Parathyroid adenoma (tissue), 2 donors: Measurements from ENCODE around the gene BAZ1B.
"Not testable (repeated sequence)": the region's sequence is repeated elsewhere in the genome, so short reads cannot be mapped to it uniquely, and the experiment has no call there.

Experiments
- H2AFZ ChIP-seq: fragments of 300-600 bp; sonication (generic); one replicate; pipeline ENCODE4 v1.7.0; 2017; ENCODE audit warnings: antibody characterized with exemption, mild to moderate bottlenecking
- H3K27ac ChIP-seq: fragments of 300-600 bp; sonication (generic); one replicate; pipeline ENCODE4 v1.7.0; 2017
- H3K27me3 ChIP-seq: fragments of 300-600 bp; sonication (generic); one replicate; pipeline ENCODE4 v1.7.0; 2017; ENCODE audit warnings: low read length; ENCODE audit not compliant: control insufficient read depth, insufficient read depth
- H3K36me3 ChIP-seq: fragments of 300-600 bp; sonication (generic); one replicate; pipeline ENCODE4 v1.7.0; 2017; ENCODE audit warnings: low read length; ENCODE audit not compliant: control insufficient read depth, insufficient read depth
- H3K4me1 ChIP-seq: fragments of 300-600 bp; sonication (generic); one replicate; pipeline ENCODE4 v1.7.0; 2017; ENCODE audit warnings: control low read depth
- H3K4me2 ChIP-seq: fragments of 300-600 bp; sonication (generic); one replicate; pipeline ENCODE4 v1.7.0; 2017; ENCODE audit warnings: low read length
- H3K4me3 ChIP-seq: fragments of 300-600 bp; sonication (generic); one replicate; pipeline ENCODE4 v1.7.0; 2017; ENCODE audit warnings: low read depth, low read length
- H3K79me2 ChIP-seq: fragments of 300-600 bp; sonication (generic); one replicate; pipeline ENCODE4 v1.7.0; 2017; ENCODE audit warnings: control low read depth
- H3K9ac ChIP-seq: fragments of 300-600 bp; sonication (generic); one replicate; pipeline ENCODE4 v1.7.0; 2017; ENCODE audit warnings: mild to moderate bottlenecking
- H3K9me3 ChIP-seq: fragments of 300-600 bp; sonication (generic); one replicate; pipeline ENCODE4 v1.7.0; 2017; ENCODE audit warnings: low read length; ENCODE audit not compliant: control insufficient read depth
- TF ChIP-seq, protein P1 (sequence below): fragments of 300-600 bp; sonication (generic); IDR thresholded peaks from one replicate; pipeline ENCODE4 v1.7.0; 2017; ENCODE audit warnings: antibody characterized with exemption, mild to moderate bottlenecking
- donor health status: primary hyperparathyroidism.

BAZ1B gene

DNA sequence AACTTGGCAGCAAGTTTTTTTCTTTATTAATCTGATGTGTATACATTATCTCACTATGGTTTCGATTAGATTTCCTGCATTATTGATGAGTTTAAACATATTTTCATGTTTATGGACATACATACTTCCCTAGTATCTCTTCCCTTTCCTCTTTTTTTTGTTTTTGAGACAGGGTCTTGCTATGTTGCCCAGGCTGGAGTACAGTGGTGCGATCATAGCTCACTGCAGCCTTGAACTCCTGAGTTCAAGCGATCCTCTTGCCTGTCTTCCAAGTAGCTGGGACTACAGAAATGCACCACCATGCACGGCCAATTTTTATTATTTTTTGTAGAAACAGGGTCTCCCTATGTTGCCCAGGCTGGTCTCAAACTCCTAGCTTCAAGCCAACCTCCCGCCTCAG lies 18.9 kb downstream of the BAZ1B start:
- no peaks in the 10 kb centered on the region for H3K36me3 ChIP-seq

DNA sequence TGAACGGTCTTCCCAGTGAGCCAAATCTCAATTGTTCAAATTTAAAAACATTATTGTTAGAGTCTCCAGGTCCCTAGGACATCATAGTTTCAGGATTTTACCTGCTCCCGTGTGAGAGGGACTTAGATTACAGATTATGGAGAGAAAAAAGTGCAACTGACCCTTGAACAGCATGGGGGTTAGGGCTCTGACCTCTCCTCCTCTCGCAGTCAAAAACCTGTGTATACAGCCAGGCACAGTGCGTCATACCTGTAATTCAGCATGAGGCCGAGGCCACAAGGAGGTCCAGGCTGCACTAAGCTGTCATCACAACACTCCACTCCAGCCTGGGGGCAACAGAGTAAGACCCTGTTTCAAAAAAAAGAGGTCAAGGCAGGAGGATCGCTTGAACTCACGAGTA lies 25.5 kb downstream of the BAZ1B start:
- H3K4me3 ChIP-seq: no peak overlapping the region
- no peaks in the 10 kb centered on the region for H3K9me3 ChIP-seq
- H3K4me2 ChIP-seq: no peak overlapping the region
- TF ChIP-seq, protein P1, sequence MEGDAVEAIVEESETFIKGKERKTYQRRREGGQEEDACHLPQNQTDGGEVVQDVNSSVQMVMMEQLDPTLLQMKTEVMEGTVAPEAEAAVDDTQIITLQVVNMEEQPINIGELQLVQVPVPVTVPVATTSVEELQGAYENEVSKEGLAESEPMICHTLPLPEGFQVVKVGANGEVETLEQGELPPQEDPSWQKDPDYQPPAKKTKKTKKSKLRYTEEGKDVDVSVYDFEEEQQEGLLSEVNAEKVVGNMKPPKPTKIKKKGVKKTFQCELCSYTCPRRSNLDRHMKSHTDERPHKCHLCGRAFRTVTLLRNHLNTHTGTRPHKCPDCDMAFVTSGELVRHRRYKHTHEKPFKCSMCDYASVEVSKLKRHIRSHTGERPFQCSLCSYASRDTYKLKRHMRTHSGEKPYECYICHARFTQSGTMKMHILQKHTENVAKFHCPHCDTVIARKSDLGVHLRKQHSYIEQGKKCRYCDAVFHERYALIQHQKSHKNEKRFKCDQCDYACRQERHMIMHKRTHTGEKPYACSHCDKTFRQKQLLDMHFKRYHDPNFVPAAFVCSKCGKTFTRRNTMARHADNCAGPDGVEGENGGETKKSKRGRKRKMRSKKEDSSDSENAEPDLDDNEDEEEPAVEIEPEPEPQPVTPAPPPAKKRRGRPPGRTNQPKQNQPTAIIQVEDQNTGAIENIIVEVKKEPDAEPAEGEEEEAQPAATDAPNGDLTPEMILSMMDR: no peak
- peaks cover 20% of the 10 kb centered on the region for H3K79me2 ChIP-seq
- no peak overlapping the region for H2AFZ ChIP-seq
- H3K9ac ChIP-seq: no peak overlapping the region
- H3K36me3 ChIP-seq: no peaks in the 10 kb centered on the region
- no peak overlapping the region for H3K27ac ChIP-seq
- no peaks in the 10 kb centered on the region for H3K27me3 ChIP-seq
- no peaks in the 10 kb centered on the region for H3K4me1 ChIP-seq

More for the DNA sequence above, 18.9 kb downstream of the BAZ1B start:
- TF ChIP-seq, protein P1: no peak
- Histone ChIP-seq H3K4me1 (no peaks in the 10 kb centered on the region), H3K27me3 (no peaks in the 10 kb centered on the region), H3K27ac (no peak overlapping the region), H3K4me2 (no peak overlapping the region), H3K9ac (no peak overlapping the region), H3K79me2 (peaks cover 62% of the 10 kb centered on the region), H3K4me3 (no peak overlapping the region), H3K9me3 (no peaks in the 10 kb centered on the region), H2AFZ (no peak overlapping the region)

DNA sequence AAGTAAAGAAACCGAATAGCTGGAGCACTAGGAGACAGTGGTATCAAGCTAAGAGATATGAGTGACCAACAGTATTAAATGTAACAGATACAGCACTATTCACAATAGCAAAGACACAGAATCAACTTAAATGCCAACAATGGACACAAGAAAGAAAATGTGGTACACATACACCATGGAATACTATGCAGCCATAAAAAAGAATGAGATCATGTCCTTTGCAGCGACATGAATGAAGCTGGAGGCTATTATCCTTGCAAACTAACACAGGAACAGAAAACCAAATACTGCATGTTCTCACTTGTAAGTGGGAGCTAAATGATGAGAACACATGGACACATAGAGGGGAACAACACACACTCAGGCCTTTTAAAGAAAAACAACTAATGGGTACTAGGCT lies 26.6 kb downstream of the BAZ1B start:
- not testable (repeated sequence) for H3K9me3 ChIP-seq, H3K27me3 ChIP-seq, H3K4me2 ChIP-seq, H3K9ac ChIP-seq, H3K36me3 ChIP-seq, H3K4me1 ChIP-seq, H3K27ac ChIP-seq, H2AFZ ChIP-seq, H3K4me3 ChIP-seq
- H3K79me2 ChIP-seq: peaks cover 11% of the 10 kb centered on the region

DNA sequence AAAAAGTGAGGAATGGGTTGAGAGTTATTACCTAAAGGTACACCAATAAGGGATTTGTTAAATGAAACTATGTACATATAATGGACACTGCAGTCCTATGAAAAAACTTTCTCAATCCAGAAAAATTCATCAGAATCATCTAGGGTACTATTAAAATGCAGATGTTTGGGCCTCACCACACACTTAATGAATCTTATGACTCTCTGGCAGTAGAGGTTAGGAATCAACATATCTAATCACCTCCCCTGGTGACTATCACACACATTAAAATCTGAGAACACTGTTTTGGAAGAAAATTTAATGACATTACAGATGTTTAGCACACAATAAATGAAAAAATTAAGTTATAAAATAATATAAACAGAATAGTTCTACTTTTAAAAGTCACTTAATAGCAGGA lies 32.1 kb downstream of the BAZ1B start:
- Histone ChIP-seq H3K4me3 (no peak overlapping the region), H3K27ac (no peak overlapping the region), H3K9ac (no peak overlapping the region), H3K36me3 (no peaks in the 10 kb centered on the region), H3K27me3 (no peaks in the 10 kb centered on the region), H2AFZ (no peak overlapping the region), H3K4me2 (no peak overlapping the region), H3K9me3 (no peaks in the 10 kb centered on the region), H3K4me1 (peaks cover 8% of the 10 kb centered on the region), H3K79me2 (peaks cover 8% of the 10 kb centered on the region)
- TF ChIP-seq, protein P1: no peak

DNA sequence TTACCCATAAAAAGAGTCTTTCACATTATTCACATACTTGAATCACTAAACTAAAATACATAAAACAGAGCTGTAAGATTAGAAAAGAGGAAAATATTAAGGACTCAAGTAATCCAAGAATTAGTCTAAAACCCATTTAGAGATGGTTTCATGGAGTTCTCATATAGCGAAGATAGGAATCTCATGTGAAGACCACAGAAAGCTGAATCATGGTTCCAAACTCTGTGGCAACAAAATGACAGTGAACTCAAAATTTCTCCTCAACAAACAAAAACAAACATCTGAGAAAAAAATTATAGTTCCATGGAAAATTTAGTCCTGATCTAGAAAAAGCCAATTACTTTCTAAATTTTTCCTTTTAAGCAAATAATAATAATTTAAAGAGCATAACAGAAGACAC lies 34.6 kb downstream of the BAZ1B start:
- H3K27me3 ChIP-seq: no peaks in the 10 kb centered on the region
- peaks cover 6% of the 10 kb centered on the region for H3K79me2 ChIP-seq
- no peaks in the 10 kb centered on the region for H3K36me3 ChIP-seq

More for the DNA sequence above, 34.6 kb downstream of the BAZ1B start:
- Histone ChIP-seq H3K4me2 (no peak overlapping the region), H3K9me3 (no peaks in the 10 kb centered on the region), H3K9ac (no peak overlapping the region), H2AFZ (no peak overlapping the region), H3K4me3 (no peak overlapping the region), H3K27ac (no peak overlapping the region), H3K4me1 (peaks cover 25% of the 10 kb centered on the region)
- TF ChIP-seq, protein P1: no peak
